HEK293 (cell line): ENCODE data around the gene PKDCC.

Experiments used
- CTCF ChIA-PET: fragments of 350-600 bp; formaldehyde crosslinking; extraction: SDS; loops from one replicate; lab custom pipeline; 2021; ENCODE audit warnings: antibody characterized with exemption; lab: Yijun Ruan, JAX
- POLR2A ChIA-PET: fragments of 300-600 bp; formaldehyde crosslinking; extraction: SDS; loops from one replicate; lab custom pipeline; 2020; ENCODE audit warnings: antibody characterized with exemption, inconsistent platforms; lab: Yijun Ruan, JAX
- H3K27ac ChIP-seq: fragments of 200-500 bp; sonication (Bioruptor generic); 2 replicates; pipeline ENCODE4 v1.5.1; 2014; ENCODE audit warnings: low read depth, low read length, control low read depth, inconsistent platforms; ENCODE audit errors: extremely low read depth
- H3K36me3 ChIP-seq, 2 experiments: fragments of 200-500 bp in 1 of 2; sonication (Bioruptor generic) in 1 of 2; 1 replicate in 1 of 2; 2 replicates in 1 of 2; pipeline ENCODE4 v1.5.1; 2014 to 2017; ENCODE audit warnings: inconsistent platforms in 2 of 2, low read length in 2 of 2; ENCODE audit not compliant: control insufficient read depth in 2 of 2, insufficient read depth in 1 of 2
- H3K4me1 ChIP-seq: fragments of 200-500 bp; sonication (Bioruptor generic); 2 replicates; pipeline ENCODE4 v1.5.1; 2014; ENCODE audit warnings: mild to moderate bottlenecking, low read length, inconsistent platforms; ENCODE audit not compliant: control insufficient read depth, insufficient read depth
- H3K4me3 ChIP-seq: 2 replicates; pipeline ENCODE4 v1.5.1; 2011; ENCODE audit warnings: low read depth, mild to moderate bottlenecking, control low read depth, low read length, moderate library complexity
- H3K9me3 ChIP-seq: fragments of 200-500 bp; sonication (Bioruptor generic); 2 replicates; pipeline ENCODE4 v1.5.1; 2014; ENCODE audit warnings: low read depth, low read length, inconsistent platforms; ENCODE audit not compliant: control insufficient read depth, insufficient read depth
- BCL11A ChIP-seq: fragments of 450-650 bp; formaldehyde crosslinking; IDR thresholded peaks from 2 replicates; pipeline ENCODE4 v1.5.1; 2016; ENCODE audit warnings: low read depth, missing biosample characterization, missing genetic modification characterization
- FEZF1 ChIP-seq: fragments of 450-650 bp; formaldehyde crosslinking; IDR thresholded peaks from 2 replicates; pipeline ENCODE4 v1.5.1; 2016; ENCODE audit warnings: missing biosample characterization, missing genetic modification characterization
- HOXA7 ChIP-seq: sonication (generic); formaldehyde crosslinking; IDR thresholded peaks from 2 replicates; pipeline ENCODE4 v1.8.1; 2022; ENCODE audit warnings: missing genetic modification reagents, borderline replicate concordance
- HOXC10 ChIP-seq: sonication (generic); formaldehyde crosslinking; IDR thresholded peaks from 2 replicates; pipeline ENCODE4 v1.8.1; 2023; ENCODE audit warnings: mild to moderate bottlenecking, missing genetic modification reagents
- MYNN ChIP-seq: fragments of 450-650 bp; formaldehyde crosslinking; IDR thresholded peaks from 2 replicates; pipeline ENCODE4 v1.5.1; 2016; ENCODE audit warnings: missing biosample characterization, missing genetic modification characterization, borderline replicate concordance
- PRDM10 ChIP-seq: fragments of 450-650 bp; formaldehyde crosslinking; IDR thresholded peaks from 2 replicates; pipeline ENCODE4 v1.5.1; 2016; ENCODE audit warnings: missing biosample characterization, missing genetic modification characterization
- REPIN1 ChIP-seq: fragments of 450-650 bp; formaldehyde crosslinking; IDR thresholded peaks from 2 replicates; pipeline ENCODE4 v1.5.1; 2017; ENCODE audit warnings: missing biosample characterization, missing genetic modification characterization, low read depth
- SCRT2 ChIP-seq: fragments of 450-650 bp; formaldehyde crosslinking; IDR thresholded peaks from 2 replicates; pipeline ENCODE4 v1.5.1; 2016; ENCODE audit warnings: missing biosample characterization, missing genetic modification characterization
- WT1 ChIP-seq: fragments of 450-650 bp; formaldehyde crosslinking; IDR thresholded peaks from 2 replicates; pipeline ENCODE4 v1.5.1; 2016; ENCODE audit warnings: missing biosample characterization, missing genetic modification characterization
- ZBTB21 ChIP-seq: fragments of 450-650 bp; formaldehyde crosslinking; IDR thresholded peaks from 2 replicates; pipeline ENCODE4 v1.5.1; 2017; ENCODE audit warnings: missing biosample characterization, missing genetic modification characterization
- ZBTB6 ChIP-seq: fragments of 450-650 bp; formaldehyde crosslinking; IDR thresholded peaks from 2 replicates; pipeline ENCODE4 v1.5.1; 2017; ENCODE audit warnings: missing biosample characterization, missing genetic modification characterization
- ZNF146 ChIP-seq: fragments of 450-650 bp; formaldehyde crosslinking; IDR thresholded peaks from 2 replicates; pipeline ENCODE4 v1.5.1; 2016; ENCODE audit warnings: missing biosample characterization, missing genetic modification characterization
- ZNF19 ChIP-seq: fragments of 450-650 bp; formaldehyde crosslinking; IDR thresholded peaks from 2 replicates; pipeline ENCODE4; 2016; ENCODE audit warnings: missing biosample characterization, missing genetic modification characterization, low read depth
- ZNF324 ChIP-seq: fragments of 450-650 bp; formaldehyde crosslinking; IDR thresholded peaks from 2 replicates; pipeline ENCODE4 v1.5.1; 2016; ENCODE audit warnings: missing biosample characterization, missing genetic modification characterization
- ZNF37A ChIP-seq: fragments of 450-650 bp; IDR thresholded peaks from 2 replicates; pipeline ENCODE4 v1.5.1; 2018; ENCODE audit warnings: missing biosample characterization, missing genetic modification characterization
- ZNF423 ChIP-seq: fragments of 450-650 bp; formaldehyde crosslinking; IDR thresholded peaks from 2 replicates; pipeline ENCODE4 v1.5.1; 2016; ENCODE audit warnings: missing biosample characterization, missing genetic modification characterization
- ZNF549 ChIP-seq: fragments of 450-650 bp; IDR thresholded peaks from 2 replicates; pipeline ENCODE4 v1.5.1; 2018; ENCODE audit warnings: missing biosample characterization, missing genetic modification characterization, mild to moderate bottlenecking, inconsistent platforms, moderate library complexity
- ZNF585B ChIP-seq: fragments of 450-650 bp; formaldehyde crosslinking; IDR thresholded peaks from 2 replicates; pipeline ENCODE4 v1.5.1; 2016; ENCODE audit warnings: missing biosample characterization, missing genetic modification characterization
- ZNF792 ChIP-seq: fragments of 450-650 bp; formaldehyde crosslinking; IDR thresholded peaks from 2 replicates; pipeline ENCODE4 v1.5.1; 2016; ENCODE audit warnings: missing biosample characterization, missing genetic modification characterization
- TF ChIP-seq, protein P1 (sequence below): fragments of 450-650 bp; formaldehyde crosslinking; IDR thresholded peaks from 2 replicates; pipeline ENCODE4 v1.5.1; 2017; ENCODE audit warnings: missing biosample characterization, mild to moderate bottlenecking, missing genetic modification characterization, moderate library complexity
- TF ChIP-seq, protein P2 (sequence below): IDR thresholded peaks from 2 replicates; pipeline ENCODE4 v1.6.1; 2011; ENCODE audit warnings: mild to moderate bottlenecking, low read depth, low read length, borderline replicate concordance
- TF ChIP-seq, protein P3 (sequence below): fragments of 450-650 bp; formaldehyde crosslinking; conservative IDR thresholded peaks from 2 replicates; pipeline ENCODE4 v1.5.1; 2016; ENCODE audit warnings: low read depth, missing biosample characterization, missing genetic modification characterization

PKDCC gene

GRCh38 chr2:42105330-42106256 lies 57.8 kb downstream of the PKDCC start:
- Histone ChIP-seq H3K9me3 (no peaks in the 10 kb centered on the region), H3K27ac (no peak overlapping the region), H3K36me3 (no peaks in the 10 kb centered on the region), H3K4me1 (no peaks in the 10 kb centered on the region), H3K4me3 (no peak overlapping the region)
- TF ChIP-seq ZNF423 (tag by site-specific recombination) (no peak), ZNF549 (no peak), ZNF324 (tag by site-specific recombination) (no peak)
- TF ChIP-seq, protein P1, sequence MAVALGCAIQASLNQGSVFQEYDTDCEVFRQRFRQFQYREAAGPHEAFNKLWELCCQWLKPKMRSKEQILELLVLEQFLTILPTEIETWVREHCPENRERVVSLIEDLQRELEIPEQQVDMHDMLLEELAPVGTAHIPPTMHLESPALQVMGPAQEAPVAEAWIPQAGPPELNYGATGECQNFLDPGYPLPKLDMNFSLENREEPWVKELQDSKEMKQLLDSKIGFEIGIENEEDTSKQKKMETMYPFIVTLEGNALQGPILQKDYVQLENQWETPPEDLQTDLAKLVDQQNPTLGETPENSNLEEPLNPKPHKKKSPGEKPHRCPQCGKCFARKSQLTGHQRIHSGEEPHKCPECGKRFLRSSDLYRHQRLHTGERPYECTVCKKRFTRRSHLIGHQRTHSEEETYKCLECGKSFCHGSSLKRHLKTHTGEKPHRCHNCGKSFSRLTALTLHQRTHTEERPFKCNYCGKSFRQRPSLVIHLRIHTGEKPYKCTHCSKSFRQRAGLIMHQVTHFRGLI (tag by site-specific recombination): no peak
- CTCF ChIA-PET: interaction anchor here (0.6 to 1.4 kb wide), 6 partner anchors 8 to 705 kb away, joined by 3 to 4 read pairs (median 3); no protein-coding TSS in a partner anchor
- POLR2A ChIA-PET: interaction anchor here (1.8 kb wide), 1 partner anchor 27 kb away, joined by 11 read pairs; no protein-coding TSS in a partner anchor

- Histone ChIP-seq H3K4me3 (no peak overlapping the region), H3K27ac (no peak overlapping the region), H3K36me3 (no peaks in the 10 kb centered on the region)
- ChIA-PET POLR2A (interaction anchor here (0.6 to 1.8 kb wide), 3 partner anchors 26 to 36 kb away, joined by 3 to 11 read pairs (median 5); no protein-coding TSS in a partner anchor), CTCF (interaction anchor here (0.6 to 1.4 kb wide), 7 partner anchors 9 to 704 kb away, joined by 3 to 5 read pairs (median 3); no protein-coding TSS in a partner anchor)
- TF ChIP-seq FEZF1 (no peak), SCRT2 (tag by site-specific recombination) (no peak), ZNF792 (tag by site-specific recombination) (no peak), PRDM10 (no peak), HOXA7 (CRISPR knock-in tag) (no peak), MYNN (tag by site-specific recombination) (no peak), BCL11A (tag by site-specific recombination) (no peak), ZNF37A (tag by site-specific recombination) (no peak), ZBTB21 (tag by site-specific recombination) (no peak), REPIN1 (tag by site-specific recombination) (no peak), ZNF19 (tag by site-specific recombination) (no peak), ZBTB6 (tag by site-specific recombination) (no peak), WT1 (tag by site-specific recombination) (no peak), HOXC10 (CRISPR knock-in tag) (no peak), ZNF146 (tag by site-specific recombination) (no peak), ZNF585B (tag by site-specific recombination) (no peak)
- TF ChIP-seq, protein P2, sequence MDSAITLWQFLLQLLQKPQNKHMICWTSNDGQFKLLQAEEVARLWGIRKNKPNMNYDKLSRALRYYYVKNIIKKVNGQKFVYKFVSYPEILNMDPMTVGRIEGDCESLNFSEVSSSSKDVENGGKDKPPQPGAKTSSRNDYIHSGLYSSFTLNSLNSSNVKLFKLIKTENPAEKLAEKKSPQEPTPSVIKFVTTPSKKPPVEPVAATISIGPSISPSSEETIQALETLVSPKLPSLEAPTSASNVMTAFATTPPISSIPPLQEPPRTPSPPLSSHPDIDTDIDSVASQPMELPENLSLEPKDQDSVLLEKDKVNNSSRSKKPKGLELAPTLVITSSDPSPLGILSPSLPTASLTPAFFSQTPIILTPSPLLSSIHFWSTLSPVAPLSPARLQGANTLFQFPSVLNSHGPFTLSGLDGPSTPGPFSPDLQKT: no peak
- TF ChIP-seq, protein P3, sequence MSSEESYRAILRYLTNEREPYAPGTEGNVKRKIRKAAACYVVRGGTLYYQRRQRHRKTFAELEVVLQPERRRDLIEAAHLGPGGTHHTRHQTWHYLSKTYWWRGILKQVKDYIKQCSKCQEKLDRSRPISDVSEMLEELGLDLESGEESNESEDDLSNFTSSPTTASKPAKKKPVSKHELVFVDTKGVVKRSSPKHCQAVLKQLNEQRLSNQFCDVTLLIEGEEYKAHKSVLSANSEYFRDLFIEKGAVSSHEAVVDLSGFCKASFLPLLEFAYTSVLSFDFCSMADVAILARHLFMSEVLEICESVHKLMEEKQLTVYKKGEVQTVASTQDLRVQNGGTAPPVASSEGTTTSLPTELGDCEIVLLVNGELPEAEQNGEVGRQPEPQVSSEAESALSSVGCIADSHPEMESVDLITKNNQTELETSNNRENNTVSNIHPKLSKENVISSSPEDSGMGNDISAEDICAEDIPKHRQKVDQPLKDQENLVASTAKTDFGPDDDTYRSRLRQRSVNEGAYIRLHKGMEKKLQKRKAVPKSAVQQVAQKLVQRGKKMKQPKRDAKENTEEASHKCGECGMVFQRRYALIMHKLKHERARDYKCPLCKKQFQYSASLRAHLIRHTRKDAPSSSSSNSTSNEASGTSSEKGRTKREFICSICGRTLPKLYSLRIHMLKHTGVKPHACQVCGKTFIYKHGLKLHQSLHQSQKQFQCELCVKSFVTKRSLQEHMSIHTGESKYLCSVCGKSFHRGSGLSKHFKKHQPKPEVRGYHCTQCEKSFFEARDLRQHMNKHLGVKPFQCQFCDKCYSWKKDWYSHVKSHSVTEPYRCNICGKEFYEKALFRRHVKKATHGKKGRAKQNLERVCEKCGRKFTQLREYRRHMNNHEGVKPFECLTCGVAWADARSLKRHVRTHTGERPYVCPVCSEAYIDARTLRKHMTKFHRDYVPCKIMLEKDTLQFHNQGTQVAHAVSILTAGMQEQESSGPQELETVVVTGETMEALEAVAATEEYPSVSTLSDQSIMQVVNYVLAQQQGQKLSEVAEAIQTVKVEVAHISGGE: no peak
- TF ChIP-seq, all 188 proteins: peak for 0
- Histone ChIP-seq H3K4me1 (no peaks in the 10 kb centered on the region), H3K9me3 (no peaks in the 10 kb centered on the region)
Observed at GRCh38 chr2:42106257-42106816, 58.5 kb downstream of the PKDCC start.
